ENCODE measurements around the gene NLGN1.

Gene NLGN1

DNA sequence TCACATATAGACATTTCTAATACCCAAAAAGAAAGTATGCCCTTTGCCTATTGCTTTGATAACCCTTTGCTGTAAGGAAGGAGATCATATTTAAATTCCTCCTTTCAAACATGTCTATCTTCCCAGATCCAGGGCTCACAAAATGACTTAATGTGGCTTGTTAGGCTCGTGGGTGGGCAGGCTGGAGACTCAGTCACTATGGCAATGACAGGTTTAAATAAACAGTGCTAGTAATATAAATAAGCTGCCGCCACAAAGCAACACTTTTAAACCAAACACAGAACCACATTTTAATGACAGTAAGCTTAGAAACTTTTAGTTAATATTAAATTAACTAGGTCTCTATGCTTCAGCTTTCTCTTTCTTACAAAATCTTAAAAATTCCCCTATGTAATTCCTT, 845.6 kb downstream of the NLGN1 start:
- no peak for DNase-seq

DNA sequence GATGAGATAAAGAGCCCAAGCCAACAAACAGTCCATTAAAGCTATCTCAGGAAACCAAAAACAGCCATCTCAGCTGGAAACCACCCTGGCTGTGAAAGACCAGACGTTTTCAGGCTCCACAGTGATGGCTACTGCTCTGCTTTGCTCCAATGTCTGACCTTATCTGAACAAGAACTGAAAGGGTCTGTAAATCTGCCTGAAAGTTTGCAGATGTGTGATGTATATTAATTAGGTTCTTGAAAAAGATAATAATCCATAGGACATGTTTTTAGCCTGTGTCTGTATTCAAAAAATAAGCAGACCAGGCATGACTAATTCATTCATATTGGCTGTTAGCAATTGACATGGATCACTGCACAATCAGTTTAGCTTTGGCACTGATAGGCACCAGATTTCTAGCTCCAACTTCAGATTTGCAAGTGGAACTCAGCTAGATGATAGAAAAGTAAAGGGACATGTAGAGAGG, 850.2 kb downstream of the NLGN1 start:
- no peak for DNase-seq

DNA sequence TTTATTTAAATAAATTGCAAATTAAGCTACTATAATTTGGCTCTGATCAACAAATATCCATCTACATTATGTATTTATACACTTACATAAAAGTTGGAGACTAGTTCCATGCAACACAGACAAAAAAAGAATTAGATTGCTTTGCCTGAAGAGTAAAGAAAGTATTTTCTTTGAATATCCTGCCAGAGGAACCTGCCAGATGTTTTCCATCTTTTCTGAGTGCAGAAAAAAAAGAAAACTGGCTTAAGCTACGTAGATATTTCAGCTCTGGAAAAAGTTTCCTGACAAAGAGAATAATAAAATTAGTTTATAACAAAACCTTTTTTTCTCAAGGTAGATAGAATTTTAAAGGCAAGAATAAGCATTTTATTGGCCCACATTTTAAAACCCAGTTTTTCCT, 854.1 kb downstream of the NLGN1 start:
- no peak for DNase-seq

DNA sequence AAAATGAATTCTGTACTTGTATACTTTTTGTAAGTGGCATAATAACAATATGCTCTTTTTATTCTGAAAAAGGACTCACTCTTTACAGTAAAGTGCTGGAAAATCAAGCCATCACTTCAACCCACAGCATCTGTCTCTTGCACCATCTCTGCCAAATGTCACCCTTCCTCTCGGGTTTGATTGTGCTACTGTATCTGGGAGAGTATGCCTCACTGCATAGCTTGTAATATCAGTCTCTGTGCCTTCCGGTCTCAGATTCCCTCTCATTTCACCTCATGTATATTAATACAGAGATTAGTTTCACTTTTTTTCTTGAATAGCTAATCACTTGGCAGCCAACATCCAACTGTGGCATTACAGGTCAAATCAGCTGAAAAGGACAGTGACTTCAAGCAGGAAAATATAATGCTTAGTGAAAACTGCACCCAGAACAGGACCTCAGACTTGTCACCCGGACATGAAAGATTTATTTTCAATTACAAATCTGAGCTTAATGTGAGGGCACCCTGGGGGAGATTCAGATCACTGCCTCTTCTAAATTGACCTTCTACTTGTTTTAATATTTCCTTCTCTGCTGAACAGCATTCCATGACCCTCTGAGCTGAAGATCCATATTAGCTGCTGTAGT, 855.8 kb downstream of the NLGN1 start:
- DNase-seq: no peak

DNA sequence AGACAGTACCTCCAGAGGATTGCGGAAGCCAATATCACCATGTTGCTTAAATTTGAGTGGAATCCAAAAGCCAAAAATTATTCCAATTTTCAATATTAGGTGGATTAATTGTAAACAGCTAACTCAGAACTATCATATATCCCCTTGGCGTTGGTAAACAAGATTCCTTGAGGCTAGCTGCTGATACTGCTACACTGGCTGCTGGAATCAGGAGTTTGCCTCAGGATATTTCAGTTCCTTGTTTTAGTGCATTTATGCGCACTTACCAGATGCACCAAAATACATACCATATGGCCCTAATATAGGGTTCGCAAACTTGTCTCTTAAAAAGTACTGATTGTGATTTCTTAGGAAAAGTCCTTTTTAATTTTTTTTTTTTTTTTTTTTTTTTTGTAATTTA, 856.4 kb downstream of the NLGN1 start:
- no peak for DNase-seq

DNA sequence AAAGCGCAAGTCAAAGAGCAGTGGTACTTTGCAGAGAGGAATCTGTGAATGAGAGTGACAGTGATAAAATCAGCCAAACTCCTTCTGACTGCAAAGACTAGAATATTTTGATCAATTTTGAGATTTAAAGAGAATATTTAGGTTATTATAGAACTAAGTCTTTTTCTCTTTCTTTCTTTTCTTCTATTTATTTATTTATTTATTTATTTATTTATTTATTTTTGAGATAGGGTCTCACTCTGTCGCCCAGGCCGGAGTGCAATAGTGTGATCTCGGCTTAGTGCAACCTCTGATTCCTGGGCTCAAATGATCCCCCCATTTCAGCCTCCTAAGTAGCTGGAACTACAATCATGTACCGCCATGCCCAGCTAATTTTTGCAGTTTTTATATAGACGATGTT, 857.9 kb downstream of the NLGN1 start:
- DNase-seq: no peak

DNA sequence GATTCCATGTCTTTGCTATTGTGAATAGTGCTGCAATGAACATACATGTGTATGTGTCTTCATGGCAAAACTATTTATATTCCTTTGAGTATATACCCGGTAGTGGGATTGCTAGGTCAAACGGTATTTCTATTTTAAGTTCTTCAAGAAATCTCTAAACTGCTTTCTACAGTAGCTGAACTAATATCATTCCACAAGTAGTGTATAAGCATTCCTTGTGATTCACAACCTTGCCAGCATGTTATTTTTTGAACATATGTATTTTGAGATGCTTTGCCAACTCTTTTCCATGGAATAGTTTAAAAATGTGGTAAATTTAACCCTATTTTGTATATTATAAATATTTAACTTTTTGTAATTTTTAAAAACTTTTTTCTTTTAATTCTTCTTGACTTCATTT, 868.9 kb downstream of the NLGN1 start:
- no peak for DNase-seq

DNA sequence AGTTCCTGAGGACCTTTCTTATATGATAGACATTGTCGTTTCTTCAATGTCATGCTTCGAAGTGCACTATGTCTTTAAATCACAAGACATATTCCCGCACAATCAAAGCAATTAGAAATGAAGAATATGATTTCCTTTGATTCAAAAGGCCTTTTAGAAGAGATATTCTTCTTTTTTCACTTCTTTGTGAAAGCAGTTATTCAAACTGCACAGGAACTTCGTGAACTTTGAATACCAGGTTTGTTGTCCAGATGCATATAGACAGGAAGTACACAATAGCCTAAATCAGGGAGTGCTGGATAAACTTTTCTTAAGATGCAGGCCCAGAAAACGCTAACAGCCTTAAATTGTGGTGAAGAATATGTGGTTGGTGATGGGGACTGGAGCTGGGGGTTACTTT, 870.5 kb downstream of the NLGN1 start:
- DNase-seq: no peak

DNA sequence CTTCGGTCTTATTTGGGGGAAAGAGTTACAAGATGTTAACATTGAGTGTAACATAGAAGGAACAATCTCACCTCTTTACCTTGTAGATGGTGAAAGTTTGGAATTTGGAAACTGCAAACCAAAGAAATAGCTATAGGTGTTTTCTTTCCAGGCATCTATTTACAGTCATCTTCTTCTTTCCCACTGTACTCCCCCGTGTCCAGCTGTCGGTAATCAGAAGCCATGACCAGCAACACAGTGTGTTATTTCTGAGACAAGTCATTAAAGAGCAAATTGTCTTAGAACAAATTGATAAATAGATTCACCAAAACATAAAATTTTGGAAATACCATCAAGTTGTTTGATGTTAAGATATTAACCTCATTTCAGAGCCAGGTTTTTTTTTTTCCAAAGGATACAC, 871.0 kb downstream of the NLGN1 start:
- no peak for DNase-seq

DNA sequence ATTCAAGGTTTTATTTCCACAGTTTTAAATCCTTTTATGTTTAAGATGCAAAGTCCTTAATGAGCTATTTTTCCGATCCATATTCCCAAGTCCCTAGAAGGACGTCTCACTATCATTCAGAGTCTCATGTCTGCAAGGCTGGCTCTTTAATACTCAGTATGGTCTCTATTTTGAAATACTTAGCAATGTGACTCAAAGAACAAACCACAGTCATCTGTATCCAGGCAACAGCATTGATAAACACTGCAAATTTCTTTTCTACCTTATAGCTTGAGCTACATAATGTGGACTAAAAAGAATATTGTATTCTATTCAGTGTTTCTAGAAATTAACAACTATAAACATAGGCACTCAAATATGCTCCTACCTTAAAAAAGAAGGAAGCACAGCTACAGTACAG, 873.3 kb downstream of the NLGN1 start:
- DNase-seq: no peak

DNA sequence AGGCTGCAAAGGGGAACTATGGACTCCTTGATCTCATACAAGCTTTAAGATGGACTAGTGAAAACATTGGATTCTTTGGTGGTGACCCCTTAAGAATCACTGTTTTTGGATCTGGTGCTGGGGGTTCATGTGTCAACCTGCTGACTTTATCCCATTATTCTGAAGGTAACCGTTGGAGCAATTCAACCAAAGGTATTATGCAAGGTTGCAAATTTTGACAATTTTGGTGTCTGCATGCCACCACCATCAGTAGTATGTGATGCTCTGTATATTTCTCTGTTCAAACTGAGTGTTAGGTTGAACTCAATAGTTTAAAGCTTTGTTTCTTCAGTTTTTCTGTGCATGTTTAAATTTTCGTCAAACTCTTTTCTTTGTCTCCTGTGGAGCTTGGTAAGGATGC, 877.8 kb downstream of the NLGN1 start:
- DNase-seq: no peak

DNA sequence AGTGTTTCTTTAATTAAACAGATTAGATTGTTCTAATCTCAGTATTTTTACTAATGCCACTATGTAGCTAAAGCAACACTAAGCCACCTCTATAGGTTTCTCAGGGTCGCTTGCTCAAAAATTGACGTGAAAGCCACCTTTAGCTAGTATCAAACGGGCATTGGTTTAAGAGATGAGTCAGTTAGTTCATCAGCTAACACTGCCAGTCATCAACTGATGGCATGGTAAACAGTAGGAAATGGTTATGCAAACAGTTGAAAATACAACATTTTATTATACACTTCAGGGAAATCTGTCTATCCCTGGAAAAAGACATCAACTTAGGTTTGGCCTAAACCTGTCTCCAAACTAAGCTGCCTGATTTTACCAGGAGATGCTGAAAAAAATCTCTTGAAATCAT, 879.3 kb downstream of the NLGN1 start:
- DNase-seq: no peak

DNA sequence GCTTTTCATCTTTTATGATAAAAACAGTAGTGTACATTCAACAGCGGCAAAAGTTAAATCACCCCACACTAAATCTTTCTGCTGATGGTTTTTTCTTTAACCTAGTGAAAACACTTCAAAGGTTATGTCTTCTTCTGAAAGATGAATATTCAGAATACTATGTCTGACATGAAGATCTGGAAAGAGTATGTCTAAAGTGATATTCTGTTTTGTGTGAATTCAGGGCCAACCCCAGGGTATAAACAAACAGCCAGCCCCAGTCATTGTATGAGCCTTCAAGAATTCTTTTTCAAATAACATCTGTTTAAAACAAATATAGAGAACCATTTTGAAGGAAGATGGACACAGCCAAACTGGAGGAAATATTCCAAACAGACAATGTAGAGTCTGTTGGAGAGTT, 880.5 kb downstream of the NLGN1 start:
- DNase-seq: no peak

DNA sequence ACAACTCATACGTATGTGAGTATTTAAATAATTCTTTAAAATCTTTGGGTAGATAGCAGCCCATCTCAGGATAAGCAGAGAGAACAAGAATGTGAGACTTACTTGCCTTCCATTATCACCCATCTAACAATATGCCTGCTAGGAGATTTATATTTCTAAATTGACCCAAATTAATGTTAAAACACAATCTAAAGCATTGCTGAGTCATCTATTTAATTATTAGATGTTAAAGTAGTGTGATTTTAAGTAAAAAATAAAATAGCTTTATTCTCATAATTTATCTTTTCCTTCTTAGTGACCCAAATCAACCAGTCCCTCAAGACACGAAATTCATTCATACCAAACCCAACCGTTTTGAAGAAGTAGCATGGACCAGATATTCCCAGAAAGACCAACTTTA, 882.6 kb downstream of the NLGN1 start:
- no peak for DNase-seq

DNA sequence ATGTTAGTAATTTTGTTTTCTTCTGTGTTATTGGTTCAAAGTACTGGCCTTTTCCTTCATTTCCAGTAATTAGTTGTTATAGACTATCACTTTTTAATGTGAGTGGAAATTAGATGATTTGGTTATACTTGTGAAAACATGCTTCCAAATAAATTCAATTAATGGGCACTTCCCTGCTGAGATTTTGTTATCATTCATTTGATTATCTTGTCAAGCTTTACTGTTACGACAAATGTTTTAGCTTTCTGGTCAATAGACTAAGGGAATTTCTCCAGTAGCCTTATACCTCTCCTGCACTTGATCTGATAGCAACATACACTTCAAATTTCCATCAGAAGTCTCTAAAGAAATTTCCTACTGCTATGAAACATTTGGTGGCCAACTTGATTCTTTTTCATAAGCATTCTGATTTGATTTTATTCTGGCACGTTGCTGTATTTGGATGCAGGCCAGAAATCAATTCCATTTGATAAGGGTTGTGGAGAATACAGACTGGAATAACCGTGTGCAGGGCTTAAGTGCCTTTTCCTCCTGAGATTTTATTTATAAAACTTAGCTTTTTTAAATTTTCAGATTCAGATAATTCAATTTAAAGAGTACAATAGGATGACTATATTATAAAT, 887.8 kb downstream of the NLGN1 start:
- no peak for DNase-seq

DNA sequence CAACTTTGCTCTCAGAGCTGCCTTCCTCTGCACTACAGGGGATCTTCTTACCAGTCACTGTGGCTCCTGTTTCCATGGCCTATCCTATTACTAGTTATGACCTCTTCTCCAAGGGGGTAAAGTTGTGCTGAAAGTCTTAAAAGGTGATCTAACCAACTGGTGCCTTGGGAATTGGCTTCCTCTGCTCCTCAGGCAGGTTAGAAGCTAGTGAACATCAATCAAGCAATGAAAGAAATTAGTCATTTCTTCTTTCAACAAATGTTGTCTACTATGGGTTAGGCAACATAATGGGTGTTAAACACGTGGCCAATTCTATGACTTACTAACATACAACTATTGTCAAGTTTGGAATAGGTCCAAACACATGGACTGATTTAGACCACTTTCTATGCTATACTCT, 890.2 kb downstream of the NLGN1 start:
- DNase-seq: no peak

DNA sequence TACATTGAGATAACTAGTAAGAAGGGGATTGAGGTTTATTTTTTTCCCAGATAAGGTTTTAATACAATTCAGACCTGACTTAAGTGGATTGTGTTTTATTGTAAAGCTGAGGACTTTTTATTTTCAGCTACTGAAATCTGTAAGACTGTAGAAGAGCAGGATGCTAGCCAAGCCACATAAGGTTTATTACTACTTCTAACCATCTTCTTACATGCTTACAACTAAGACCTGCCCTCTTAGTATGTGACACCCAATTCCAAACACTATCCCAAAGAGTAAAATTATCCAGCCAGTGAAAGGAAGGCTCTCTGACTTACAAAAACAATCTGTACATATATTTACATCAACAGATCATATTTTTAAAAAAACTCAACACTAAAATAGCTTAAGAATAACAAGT, 897.1 kb downstream of the NLGN1 start:
- no peak for DNase-seq

DNA sequence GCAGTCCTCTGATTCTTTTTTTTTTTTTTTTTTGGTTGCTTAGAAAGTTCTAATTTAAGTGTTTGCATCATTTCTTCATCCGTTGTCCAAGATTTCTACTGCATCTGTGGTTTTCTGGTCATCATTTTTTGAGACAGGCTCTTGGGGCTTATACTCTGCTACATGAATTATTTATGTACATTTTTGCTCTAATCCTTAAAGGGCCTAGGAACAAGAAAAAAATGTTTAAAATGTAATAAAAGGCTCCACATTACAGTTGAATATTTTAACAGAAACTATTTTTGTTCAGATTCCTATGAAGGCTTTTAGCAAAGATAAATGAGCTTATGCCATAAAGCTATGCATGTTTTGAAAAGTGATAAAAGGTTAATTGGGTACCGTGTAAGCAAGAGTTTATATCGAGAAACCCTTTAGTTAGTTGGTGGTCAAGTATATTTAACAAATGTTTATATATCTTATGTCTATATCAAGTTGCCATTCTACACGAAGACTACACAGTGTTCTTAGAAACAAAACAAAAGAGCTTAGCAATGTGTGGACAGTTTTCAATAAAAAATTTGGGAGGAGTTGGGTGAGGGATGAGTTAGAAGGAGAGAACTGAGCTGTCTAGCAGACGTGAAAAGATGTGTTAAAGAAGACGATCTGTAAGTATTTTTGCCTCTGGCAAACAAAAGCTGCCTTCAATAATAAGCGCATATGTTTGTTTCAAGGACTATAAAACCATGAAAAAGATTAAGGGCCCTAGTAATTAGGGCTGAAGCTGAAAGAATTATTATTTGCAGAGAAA, 898.0 kb downstream of the NLGN1 start:
- DNase-seq: no peak

DNA sequence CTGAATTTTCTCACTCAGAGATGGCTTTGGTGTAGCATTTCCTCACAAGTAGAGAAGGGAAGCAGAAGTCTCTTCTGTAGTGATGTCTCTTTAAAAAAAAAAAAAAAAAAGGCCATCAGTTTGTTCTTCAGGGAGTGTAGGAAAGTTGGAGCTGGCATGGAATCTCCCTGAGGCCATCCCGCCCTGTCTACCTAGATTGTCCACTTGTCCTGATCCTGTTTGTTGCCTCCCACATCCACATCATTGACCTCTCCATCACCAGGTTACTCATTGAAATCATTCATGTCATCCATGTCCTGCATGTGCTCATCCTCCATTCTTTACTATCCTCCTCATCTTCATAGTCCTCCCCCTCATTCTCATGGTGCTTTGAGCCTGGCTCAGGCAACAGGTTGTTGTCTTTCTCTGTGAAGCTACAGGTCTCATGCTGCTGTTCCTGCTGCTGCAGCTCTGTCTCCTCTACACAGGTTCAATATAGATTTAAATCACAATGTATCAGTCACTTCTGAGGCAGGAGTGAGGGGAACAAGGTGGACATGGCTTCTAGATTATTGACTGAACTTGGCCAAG, 905.3 kb downstream of the NLGN1 start:
- no peak for DNase-seq

DNA sequence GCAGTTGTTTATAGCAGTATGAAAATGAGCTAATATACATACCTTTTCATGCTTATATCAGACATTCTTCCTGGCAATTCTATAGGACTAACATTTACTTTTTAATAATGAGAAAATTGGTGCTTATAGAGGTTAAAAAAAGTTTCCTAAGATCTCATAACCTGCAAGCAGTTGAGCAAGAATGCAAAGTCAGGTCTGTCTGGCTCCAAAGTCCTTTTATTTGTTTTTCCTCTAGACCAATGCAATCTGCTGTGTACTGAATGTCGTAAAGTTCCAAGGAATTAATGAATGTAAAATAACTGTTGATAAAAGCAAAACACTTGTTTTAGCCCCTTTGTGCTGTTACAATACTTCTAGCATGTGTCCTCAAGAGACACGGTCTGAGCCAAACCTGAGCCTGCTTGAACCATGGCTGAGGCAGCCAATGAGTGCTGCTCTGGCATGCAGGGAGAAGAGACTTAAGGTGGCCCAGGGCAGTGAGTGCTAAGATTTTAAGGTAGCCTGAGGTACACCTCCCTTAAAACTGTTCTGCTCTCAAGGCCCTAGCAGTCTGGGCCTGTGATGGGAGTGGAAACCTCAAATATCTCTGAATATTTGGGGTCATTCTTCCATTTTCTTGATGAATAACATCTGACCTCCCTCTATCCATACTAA, 906.5 kb downstream of the NLGN1 start:
- DNase-seq: no peak

DNA sequence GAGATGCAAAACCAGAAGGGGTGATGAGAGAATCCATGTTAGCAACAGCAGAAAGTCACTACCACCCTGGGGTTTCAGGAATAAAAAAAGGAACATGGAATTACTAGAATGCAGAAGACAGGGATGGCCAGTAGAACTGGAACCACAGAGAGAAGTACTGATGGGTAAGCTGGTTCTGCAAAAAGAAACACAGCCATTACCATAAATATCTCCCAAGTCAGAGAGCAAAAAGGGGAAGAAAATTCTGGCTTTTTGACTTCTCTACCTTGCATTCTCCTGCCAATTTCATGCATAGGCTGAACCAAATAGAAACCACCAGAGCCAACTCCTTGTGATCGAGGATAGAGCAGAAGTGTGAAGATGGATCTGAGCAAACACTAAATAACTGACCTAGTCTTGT, 911.2 kb downstream of the NLGN1 start:
- DNase-seq: no peak

DNA sequence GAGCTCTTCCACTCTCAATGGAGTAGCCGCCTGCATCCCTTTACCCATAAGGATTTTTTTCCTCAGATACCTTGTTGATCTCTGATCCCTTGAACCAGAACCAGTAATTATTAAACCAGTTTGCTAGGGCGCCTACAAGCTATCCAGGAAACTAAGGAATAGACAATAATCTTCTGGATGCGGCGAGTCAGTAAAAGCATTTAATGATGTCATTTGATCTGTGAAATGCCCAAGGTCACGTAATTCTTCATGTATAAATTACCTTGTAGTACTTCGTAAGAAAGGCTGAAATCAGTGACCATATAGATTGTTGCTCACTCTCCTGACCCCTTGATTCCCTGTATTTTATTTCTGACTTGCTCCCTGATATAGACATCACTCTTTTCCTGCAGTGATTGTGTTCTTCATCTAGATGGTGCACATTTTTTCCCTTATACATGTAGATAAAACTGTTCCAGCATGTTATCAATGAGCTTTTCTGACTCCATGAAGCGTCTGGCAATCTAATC, 913.0 kb downstream of the NLGN1 start:
- no peak for DNase-seq

DNA sequence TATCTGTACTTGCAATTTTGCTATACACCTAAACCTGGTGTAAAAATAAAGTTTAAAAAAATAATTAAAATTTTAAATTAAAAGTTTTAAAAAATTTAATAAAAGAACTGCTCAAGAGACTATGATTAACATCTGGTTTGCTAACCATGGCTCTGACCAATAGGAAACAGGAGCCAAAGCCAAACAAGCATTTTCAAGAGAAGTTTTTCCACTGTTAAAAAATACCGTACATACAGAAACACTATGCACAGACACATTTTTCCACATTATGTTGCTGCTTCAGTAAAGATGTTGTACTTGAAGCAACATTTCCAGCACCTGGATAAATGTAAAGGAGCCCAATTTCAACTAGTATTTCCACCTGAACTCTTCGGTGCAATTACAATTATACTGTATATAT, 917.7 kb downstream of the NLGN1 start:
- no peak for DNase-seq
